WTC11 (cell line): ENCODE data around the gene ZNF814.
"Not testable (repeated sequence)": the region's sequence is repeated elsewhere in the genome, so short reads cannot be mapped to it uniquely, and the experiment has no call there.

Experiments
- TF ChIP-seq, protein P1 (sequence below): fragments of 200-600 bp; IDR thresholded peaks from 2 replicates; pipeline ENCODE4 v1.8.0; 2022; ENCODE audit warnings: antibody characterized with exemption
- TF ChIP-seq, protein P2 (sequence below): sonication (generic); formaldehyde crosslinking; IDR thresholded peaks from 2 replicates; pipeline ENCODE4 v1.8.1; 2022; ENCODE audit warnings: low read depth, missing genetic modification reagents, borderline replicate concordance

DNA sequence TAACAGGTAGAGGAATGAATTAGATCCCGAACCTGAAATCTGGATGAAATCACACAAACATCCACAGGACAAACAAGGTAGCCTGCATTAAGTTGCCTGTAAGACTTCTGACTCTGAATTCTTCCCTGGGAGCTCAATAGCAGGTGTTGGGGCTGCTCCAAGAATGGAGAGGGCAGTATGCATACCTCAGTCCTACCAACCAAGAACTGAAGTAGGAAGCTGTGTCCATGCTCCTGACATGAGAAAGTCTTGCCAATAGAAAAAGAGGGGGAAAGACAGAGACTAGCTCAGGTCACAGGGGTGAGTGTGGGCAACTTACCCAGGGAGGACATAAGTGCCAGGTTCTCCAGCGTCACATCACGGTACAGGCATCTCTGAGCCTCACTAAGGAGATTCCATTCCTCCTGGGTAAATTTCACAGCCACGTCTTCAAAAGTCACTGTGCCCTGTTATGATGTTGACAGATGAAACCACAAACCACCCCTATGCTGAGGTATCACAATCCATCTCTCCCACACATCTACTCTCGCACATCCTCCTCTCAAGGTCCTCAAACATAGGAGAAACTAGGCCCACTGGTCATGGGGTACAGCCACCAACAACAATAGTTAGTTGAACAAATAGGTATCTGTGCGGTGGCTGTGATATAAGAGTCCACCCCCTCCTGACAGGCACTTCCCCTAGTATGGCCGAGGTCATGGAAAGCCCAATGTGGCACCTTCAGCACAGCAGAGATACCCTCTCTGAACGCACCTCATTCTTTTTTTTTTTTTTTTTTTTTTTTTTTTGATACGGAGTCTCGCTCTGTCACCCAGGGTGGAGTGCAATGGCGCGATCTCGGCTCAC lies 75.6 kb downstream of the ZNF814 start:
- TF ChIP-seq, protein P1, sequence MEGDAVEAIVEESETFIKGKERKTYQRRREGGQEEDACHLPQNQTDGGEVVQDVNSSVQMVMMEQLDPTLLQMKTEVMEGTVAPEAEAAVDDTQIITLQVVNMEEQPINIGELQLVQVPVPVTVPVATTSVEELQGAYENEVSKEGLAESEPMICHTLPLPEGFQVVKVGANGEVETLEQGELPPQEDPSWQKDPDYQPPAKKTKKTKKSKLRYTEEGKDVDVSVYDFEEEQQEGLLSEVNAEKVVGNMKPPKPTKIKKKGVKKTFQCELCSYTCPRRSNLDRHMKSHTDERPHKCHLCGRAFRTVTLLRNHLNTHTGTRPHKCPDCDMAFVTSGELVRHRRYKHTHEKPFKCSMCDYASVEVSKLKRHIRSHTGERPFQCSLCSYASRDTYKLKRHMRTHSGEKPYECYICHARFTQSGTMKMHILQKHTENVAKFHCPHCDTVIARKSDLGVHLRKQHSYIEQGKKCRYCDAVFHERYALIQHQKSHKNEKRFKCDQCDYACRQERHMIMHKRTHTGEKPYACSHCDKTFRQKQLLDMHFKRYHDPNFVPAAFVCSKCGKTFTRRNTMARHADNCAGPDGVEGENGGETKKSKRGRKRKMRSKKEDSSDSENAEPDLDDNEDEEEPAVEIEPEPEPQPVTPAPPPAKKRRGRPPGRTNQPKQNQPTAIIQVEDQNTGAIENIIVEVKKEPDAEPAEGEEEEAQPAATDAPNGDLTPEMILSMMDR, result not testable (repeated sequence)
- TF ChIP-seq, protein P2, sequence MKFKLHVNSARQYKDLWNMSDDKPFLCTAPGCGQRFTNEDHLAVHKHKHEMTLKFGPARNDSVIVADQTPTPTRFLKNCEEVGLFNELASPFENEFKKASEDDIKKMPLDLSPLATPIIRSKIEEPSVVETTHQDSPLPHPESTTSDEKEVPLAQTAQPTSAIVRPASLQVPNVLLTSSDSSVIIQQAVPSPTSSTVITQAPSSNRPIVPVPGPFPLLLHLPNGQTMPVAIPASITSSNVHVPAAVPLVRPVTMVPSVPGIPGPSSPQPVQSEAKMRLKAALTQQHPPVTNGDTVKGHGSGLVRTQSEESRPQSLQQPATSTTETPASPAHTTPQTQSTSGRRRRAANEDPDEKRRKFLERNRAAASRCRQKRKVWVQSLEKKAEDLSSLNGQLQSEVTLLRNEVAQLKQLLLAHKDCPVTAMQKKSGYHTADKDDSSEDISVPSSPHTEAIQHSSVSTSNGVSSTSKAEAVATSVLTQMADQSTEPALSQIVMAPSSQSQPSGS, result not testable (repeated sequence)
